ENCODE data around the gene LRRC3.

DNA sequence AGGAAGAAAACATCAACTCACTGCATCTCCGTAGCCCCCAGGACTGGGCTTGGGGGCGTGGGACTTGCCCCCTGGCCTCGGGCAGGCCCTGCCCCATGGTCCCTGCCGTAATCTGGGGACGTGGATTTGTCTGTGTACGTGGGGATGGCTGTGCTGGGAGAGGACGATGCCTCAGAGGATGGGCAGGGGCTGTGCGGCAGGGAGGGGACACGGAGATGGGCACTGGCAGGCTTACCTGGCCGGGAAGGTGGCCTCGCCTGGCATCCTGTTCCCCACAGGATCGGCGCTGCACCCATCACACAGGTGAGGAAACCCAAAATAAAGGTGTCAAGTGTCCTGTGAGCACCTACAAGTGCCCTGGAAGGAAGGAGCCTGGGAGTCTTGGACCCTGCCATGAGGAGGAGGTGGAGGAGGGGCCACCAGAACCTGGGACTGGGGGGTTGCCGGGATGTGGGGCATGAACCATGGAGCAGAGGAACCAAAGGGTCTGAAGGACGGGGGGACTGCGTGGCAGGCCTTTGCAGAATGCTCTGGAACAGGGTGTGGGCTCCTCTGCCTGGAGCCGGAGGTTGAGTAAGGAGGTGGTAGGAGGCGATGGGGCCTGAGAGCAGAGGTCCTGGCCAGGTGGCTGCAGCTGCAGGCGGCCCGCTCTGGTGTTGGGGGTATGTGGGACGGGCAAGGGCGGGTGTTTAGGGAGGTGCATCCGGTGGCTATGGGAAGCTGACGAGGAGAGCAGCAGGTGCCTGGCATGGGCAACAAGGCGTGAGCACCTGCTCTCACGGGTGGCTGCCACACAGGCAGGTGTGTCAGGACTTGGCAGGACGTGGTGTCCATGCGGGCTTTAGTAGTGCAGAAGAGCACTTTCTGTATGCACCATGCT, 27.8 kb upstream of the LRRC3 start:
- TF ChIP-seq, protein P1, sequence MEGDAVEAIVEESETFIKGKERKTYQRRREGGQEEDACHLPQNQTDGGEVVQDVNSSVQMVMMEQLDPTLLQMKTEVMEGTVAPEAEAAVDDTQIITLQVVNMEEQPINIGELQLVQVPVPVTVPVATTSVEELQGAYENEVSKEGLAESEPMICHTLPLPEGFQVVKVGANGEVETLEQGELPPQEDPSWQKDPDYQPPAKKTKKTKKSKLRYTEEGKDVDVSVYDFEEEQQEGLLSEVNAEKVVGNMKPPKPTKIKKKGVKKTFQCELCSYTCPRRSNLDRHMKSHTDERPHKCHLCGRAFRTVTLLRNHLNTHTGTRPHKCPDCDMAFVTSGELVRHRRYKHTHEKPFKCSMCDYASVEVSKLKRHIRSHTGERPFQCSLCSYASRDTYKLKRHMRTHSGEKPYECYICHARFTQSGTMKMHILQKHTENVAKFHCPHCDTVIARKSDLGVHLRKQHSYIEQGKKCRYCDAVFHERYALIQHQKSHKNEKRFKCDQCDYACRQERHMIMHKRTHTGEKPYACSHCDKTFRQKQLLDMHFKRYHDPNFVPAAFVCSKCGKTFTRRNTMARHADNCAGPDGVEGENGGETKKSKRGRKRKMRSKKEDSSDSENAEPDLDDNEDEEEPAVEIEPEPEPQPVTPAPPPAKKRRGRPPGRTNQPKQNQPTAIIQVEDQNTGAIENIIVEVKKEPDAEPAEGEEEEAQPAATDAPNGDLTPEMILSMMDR (IDR thresholded peaks at IDR 0.05): no peak
- TF ChIP-seq POLR2A (IDR thresholded peaks at IDR 0.05): no peak
